ENCODE measurements around the gene RAI1.

The RAI1 gene

DNA sequence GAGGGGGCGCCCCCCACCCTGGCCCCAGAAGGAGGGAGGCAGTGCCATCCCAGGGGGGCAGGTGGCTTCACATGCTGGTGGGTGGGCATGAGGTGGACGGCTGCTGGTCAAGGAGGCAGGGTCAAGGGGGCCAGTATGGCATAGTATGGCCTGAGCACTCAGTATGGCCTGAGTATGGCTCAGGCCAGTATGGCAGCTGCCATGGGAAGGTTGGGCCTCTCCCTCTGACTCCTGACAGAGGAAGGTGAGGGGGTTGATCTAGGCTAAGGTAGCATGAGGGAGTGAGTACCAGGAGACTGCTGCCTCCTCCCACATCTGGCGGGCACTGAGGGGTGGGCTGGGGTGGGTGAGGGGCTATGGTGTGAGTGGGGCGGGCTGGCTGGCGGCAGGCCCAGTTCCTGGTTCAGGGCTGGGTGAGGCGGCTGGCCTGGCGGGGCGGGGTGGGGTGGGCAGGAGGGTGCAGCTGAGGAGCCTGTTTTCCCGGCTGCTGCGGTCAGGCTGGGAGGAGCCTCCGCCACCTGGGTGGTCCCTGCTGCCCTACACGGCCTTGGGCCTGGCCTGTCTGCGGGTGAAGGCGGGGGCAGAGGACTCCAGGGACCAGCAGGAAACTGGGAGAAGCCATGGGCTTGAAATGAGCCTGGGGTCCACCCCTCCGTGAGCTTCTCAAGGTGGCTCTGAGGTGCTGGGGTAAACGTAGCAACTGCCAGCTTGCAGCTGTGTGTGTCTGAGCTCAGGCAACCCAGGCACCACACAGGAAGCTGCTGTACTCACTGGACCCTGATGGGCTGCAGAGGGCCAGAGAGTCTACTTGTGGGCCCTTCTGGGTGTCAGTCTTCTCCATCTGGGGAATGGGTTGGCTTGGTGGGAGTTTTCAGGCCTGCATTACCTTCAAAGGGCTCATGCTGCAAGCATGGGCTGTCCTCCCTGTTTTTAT lies 57.0 kb downstream of the RAI1 start:
- no peak for DNase-seq

DNA sequence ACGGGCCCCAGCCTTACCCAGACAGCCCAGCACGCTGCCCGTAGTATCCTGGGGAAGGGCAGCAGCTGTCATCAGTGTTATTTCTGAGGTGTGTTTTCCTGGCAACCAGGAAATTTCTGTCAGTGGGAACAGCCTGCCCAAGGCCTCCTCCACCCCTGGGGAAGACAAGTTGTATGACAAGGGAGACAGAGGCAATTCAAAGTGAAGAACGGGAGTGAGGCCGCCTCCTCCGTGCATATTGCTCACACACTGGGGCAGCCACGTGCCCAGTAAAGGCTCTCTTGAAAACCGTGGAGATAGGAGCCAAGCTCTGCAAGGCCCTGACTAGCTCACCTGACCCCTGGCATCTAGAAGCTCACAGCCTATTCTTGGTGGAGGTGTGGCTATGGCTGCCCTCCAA lies 57.6 kb downstream of the RAI1 start:
- DNase-seq = no peak

DNA sequence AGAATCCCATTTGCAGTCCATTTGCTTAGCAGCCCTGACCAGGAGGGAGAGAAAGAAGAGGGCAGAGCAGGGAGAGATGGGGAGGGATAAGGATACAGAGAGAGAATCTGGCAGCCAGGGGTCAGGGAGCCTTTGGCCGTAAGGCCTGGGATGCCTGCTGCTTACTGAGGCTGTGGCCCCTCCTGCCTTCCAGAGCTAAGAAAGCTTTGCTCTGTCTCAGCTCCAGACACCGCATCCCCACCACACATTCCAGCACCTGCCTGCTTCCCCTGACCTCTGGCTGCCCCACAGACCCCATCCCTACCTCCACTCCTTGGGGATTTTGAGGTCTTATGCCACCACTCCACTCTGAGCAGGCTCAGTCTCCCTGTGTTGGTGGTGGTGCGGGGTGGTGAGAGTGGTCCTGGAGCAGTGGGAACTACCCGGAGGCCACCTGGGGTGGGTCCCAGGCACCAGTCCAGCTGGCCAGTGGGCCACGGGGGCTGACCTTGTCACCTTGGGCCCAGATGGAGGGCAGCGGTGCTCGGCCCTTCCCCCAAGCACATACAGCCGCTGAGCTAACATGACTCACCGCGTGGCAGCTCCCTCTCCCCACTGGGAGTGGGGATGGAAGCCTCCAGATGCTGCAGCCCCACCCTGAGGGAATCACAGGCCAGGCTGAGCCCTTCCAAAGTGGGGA lies 58.3 kb downstream of the RAI1 start:
- DNase-seq = no peak

DNA sequence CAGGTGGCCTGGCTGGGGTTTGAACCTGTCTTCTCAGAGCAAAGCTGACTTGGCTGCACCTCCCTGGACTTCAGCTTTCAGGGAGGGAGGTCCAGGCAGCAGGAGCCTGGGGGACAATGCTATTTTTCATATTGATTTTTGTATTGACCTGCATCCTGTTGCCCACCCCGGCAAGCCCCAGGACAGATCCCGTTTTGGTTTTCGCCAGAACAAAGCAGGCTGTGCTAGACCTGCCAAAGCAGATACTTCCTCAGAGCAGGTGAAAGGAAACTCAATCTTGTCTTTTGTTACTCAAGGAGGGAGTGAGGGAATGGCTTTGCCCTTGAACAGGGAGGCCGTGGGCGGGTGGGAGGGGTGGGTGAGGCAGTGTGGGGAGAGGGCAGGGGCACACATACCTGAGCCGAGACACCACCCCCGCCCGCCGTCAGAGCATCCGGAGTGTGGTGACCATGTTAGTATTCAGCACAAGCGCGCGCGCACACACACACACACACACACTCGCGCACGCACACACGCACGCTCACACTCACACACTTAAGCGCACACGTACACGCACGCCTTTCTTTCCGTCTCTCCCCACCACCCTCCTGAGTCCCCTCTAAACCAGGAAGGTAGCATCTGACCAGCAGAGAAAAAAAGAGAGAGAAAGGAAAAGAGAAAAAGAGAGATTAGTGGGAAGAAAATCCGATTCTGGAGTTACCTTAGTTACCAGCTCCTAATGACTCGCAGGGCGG lies 59.5 kb downstream of the RAI1 start:
- peak; percentile 48 for DNase-seq

DNA sequence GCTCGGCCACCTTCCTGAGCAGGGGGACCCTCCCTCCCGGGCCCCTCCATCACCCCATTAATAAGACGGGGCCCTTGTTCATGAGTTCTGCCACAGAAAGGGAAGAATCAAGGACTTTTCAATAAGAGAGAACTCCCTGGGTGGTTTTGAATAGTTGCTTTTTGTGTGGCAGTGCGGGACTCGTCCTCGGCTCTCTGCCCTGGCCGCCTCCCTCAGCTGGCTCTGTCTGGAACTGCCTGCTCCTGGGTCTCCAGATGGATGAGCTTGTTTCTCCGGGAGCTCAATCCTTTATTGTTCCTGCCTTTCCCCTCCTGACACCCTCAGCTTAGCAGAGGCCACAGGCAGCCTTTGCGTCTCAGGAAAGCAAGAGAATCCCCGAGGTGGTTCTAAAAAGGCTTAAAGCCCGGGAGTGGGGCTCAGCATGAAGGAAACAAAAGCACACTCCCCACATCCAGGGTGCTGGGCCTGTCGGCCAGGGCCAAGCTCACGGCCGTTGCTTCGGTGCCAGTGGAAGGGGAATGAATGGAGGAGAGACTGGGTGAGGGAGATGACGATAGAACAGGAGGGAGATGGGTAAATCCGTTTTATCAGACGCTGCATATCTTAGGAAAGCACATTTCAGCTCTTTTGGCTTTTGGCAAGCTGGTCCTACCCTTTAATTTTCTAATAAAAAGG lies 60.2 kb downstream of the RAI1 start:
- no peak for DNase-seq

DNA sequence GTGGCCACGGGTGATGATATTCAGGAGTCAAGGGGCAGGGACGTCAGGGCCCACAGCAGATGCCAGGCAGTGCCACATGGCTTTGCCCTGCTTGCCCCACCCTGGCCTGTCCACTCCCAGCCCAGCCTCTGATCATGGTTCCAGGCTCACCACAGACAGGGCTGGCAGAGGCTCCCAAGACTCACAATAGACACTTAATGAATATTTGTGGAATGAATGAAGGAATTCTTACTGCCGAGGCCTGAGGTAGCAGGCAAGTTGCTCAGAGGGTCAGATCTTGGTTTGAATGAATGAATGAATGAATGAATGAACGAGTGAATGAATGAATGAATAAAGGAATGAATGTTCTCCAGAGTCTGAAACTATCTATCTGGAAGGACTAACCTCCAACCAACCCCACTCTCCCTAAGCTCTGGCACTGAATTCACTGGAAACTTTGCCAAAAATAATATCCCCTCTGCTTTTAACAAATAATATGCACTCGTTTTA lies 60.9 kb downstream of the RAI1 start:
- no peak for DNase-seq

DNA sequence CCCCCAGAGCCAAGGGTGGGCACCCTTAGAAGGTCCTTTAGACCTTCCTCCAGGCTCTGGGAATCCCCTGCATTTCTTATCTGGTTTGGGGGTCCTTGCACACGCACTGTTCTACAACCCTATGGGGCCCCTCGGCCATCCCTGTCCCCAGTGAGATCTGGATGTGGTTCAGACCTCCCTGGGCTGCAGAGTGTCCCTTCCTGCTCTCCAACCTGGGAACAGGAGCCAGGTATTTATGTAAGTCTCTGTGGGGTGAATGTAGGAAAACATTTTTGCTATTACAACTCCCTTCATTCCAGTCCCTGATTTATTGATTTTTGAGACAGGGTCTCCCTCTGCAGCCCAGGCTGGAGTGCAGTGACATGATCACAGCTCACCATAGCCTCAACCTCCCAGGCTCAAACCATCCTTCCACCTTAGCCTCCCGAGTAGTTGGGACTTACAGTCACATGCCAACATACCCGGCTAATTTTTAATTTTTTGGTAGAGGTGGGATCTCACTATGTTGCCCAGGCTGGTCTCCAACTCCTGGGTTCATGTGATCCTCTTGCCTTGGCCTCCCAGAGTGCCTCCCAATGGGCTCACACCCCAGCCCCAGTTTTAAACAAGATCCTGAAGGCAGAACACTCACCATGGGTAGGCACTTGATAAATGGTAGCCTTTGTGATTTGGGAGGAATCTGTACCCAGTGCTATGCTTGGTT lies 61.6 kb downstream of the RAI1 start:
- no peak for DNase-seq

DNA sequence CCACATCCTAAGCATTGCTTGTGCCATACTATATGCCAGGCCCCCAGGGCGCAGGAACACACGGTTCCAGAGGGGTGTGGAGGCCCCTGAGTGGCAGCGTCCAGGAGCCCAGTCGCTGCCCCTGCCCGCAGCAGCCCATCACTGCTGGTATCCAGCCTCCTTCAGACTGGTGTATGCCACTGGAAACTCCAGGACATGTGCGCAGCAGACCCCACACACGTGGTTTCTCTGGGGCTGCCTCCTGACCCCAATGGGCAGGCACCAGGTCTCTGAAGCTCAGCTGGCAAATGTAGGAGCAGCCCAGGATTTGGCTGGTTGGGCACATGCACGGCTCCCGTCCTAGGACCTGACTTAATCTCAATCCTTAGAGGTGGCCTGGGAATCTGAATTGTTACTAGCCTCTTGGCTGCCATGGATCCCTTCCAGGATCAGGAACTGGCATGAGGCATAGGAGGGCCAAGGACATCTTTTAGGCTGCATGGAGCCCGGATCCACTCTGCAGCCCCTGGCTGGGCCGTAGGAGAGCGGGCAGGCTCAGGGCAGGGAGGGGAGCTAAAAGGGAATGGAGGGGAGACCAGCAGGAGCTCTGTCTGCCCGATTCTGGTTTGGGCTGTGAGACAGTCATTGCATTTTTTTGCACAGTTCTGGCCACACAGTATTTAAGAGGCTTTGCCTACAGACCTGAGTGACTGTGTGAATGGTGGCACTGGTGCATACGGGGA lies 62.3 kb downstream of the RAI1 start:
- no peak for DNase-seq

DNA sequence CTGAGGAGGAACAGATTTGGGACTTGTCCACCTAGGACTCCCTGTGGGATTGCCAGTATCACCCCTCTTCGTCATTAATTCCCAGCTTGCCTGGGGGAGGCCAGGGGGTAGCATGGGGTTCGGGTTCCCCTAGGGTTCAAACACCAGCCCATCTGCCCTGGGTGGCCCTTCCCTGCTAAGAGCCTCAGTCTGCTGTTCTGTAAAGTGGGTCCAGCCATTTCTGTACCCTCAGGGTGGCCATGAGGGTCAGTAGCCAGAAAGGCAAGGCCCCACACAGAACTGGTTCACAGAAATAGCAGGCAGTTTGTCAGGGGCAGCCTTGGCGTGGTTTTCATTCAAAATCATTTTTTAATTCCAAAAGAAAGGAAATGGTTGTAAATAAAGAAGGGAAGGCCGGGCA lies 62.9 kb downstream of the RAI1 start:
- DNase-seq = no peak

DNA sequence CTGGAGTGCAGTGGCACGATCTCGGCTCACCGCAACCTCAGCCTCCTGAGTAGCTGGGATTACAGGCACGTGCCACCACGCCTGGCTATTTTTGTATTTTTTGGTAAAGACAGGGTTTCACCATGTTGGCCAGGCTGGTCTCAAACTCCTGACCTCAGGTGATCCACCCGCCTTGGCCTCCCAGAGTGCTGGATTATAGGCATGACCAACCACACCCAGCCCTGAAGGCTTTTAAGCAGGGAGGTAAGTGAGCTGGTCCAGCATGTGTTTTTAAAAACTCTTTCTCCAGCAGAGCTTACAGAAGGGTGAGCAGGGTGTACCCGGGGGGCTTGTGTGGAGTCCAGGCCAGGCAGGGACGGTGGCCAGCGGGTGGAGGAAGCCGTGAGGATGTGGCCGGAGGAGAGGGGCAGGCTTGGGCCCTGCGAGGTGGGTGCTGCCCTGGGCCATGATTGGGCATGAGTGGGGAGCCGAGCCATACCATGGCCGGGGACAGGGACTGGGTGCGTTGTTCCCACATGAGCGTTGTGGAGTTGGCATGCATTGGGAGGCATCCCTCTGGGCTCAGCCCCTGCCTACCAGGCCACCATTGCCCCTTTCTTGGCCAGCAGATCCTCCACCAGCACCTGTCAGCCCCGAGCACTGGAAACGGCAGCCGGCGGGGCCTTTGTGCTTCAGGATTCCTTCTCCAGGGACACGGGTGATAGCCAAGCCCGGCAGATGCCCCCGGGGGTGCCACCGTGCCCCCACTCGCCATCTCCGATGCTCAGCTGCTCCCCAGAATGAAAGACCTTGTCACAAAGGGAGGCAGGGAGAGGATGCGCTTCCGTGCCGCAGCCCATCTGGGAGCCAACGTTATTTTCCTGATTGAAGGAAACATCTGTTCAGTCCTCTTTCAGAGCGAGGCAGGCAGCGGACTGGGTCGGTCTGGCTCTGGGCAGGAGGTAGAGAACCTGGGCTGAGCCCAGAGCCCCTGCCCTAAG lies 64.5 kb downstream of the RAI1 start:
- DNase-seq = no peak

DNA sequence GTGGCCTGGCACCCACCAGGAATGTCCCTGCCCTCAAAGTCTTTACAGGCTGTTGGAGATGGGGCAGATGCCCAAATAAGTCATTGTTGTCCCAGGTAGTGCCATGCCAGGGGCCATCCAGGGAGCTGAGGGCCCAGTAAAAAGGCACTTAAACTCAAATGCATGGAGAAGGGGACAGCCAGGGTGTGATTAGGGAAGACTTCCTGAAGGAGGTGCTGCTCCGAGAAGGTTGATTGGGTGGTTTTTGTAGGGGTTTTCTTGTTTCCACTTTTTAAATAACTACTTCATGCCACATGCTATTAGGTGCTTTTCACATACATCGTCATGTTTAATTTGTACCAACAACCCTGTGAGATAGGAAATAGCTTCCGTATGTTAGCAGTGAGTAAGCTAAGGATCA lies 66.9 kb downstream of the RAI1 start:
- DNase-seq = no peak

DNA sequence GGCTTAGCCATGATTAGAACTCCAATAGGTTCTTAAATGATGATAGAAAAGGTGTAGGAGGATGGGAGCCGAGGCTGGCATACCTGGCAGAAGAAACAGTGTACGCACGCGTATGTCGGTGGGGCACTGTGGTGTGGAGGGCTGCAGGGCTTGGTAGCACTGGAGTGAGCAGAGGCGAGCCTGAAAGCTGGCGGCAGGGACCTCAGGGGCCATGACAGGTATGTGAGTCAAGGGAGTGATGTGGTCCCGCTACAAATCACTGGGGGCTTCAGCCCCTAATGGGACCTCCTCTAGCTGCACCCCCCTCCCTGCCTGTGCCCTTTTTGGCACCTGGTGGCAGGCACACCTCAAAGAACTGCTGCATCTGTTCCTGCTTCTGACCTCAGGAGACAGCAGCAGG lies 67.3 kb downstream of the RAI1 start:
- no peak for DNase-seq

DNA sequence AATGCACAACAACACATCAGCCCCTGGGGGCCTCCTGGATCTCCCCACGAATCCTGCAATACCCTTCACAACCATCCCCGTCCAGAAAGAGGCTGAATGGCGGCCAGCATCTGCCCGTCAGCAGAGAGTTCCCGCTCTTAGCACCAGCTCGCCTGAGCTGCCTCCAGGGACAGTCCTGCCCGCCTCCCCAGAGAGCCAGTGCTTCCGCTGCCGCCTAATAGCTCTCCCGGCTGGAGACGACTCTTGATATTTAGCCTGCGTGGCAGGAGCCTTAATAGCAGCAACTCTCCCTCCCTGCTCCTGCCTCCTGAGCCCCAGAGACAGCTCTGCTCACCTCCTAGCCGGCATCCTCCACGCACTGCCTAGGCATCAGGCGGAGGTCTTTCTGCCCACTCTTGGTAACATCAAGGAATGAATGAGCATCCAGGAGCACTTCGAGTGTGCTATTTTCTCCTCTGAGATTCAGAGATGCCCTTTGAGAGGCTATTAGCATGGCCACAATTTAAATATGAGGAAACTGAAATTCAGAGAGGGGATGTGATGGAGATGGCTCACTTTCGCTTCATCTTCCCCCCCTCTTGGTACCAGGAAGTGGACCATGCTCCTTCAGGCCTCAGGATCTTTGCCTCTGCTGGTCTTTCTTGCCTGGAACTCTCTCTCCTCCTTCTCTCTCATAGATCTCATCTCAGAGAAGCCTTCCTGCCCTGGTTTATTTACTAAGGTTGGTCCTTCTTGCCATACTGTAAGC lies 67.9 kb downstream of the RAI1 start:
- no peak for DNase-seq

DNA sequence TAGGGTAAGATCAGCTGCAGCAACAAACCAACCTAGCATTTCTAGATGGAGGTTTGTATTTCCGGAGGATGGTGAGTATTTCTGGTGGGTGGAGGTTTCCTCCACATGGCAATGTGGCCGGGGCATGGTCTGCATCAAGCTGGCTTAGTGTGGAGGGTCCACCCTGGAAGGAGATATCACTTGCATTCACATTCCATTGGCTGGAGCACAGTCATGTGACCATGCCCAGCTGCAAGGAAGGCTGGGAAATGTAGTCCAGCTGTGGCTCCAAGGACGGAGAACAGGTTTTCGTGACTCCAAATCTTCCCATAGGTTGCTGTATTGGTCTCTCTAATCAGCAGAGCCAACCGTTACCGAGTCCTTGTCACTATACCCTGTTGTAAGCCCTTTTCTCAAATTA lies 68.7 kb downstream of the RAI1 start:
- DNase-seq = no peak

DNA sequence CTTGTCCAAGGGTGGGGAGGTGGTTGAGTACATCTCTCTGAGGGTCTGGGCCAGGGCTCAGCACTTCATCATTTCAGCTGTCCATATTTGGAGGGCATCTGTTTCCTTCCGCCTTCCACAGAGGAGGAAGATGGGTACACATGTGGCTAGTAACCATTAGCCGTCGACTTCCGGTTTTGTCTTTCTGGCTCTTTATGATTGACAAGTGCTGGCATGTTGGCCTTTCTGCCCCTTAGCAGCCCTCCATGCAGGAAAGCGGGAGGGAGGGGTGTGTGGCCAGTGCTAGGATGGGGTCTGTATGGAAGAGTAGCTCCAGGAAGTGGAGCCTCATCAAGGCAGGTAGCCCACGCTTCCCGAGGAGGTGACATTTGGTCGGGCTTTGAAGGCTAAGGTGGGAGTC lies 69.6 kb downstream of the RAI1 start:
- no peak for DNase-seq

DNA sequence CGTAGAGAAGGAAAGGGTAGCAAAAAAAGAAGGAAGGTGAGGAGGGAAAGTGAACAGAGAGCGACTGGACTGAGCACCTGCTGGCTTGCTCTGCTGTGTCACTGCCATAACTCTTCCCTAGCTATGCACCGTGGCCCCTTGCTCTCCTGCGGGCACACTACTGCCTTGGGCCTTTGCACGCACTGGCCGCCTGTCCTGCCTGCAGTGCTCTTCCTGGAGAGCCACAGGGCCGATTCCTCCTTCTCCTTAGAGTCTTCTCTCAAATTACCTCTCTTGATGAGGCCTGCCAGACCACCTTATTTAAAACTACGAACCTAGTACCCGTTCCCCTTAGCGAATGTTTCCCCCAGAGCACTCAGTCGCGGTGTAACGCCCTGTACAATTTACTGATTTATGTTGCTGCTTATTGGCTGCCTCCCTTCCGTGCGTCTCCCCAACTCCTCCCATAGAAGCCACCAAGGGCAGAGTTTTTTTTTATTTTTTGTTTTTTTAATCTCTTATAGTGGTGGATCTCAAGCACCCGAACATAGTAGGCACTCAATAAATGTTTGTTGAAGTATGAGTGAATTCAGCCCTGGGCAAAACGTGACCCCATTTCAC lies 70.3 kb downstream of the RAI1 start:
- no peak for DNase-seq

DNA sequence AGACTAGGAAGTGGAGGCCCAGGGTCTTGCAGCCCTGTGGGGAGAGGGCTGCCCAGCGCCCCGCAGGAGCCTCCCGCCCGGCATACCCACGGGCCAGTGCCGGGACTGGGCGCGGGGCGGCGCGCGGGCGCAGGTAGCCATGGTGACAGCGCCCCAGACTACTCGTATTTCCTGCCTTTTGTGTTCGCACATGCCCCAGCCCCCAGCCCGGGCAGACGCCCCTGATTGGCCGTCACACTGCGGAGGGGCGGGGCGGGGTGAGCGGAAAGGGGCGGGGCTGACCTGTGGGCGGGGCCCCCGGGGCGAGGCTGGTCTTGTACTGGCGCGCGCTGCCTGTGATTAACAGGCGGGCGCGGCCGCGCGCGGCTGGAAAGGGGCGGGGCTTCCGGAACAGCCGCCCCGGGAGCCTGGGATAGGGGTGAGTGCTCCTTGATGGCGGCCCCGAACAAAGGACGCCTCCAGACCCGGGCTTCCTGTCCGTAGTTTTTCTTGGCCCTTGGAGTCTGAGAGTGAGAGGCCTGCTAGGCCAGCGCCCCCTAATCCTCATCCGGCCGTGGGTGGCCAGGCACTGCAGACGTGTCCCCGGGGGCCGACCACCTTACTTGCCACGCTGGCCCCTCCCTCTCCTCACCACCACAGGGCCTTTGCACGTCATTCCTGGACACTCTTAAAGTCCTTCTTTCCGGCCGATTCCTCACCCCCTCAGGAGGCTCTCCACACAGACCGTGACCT lies 71.0 kb downstream of the RAI1 start:
- DNase-seq = peak; percentile 97

DNA sequence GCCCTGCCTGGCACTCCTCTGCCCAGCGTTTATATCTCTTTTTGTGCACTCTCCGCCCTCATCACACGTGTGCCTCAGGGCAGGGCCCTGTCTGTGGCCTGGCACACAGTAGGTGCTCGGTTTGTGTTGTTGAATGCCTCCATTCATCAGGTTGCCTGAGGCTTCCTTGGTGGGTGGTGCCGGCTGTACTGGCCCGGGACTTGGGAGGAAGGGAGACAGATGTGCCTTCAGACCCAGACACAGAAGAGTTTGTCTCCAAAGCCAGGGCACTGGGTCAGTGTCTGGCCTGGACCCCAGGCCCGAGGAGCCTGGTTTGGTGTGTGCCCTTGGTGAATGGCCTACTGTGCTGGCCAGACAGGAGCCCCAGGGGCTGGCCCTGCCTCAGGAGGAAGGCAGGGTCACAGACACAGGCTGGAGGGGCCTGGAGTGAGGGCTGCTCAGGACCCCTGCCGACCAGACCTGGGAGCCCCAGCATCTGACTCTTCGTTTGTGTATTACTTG lies 71.6 kb downstream of the RAI1 start:
- no peak for DNase-seq
